Uterine smooth muscle cell (primary cell): Measurements from ENCODE around the gene MAGEB16. TPM values are rescaled to one million over a fixed set of nuclear protein-coding genes. Genes with fewer than 3 reads are reported as not detected.

Experiments used
- total RNA-seq: library from RNA; depleted of rRNA; stranded (reverse); fragments of >200 nt; gene quantifications from 2 replicates; pipeline ENCODE4 v1.2.3, GENCODE V29; 2014

MAGEB16 gene
- not detected in 2 replicates for total RNA-seq

GRCh38 chrX:35798042-35798441, at the start of gene MAGEB16:
Gene MAGEB16, plus strand, starts transcription at chrX:35798342. Its CDS starts 3,855 bp downstream, at chrX:35802197.

Other genes with a start within 250 kb of the MAGEB16 start
- gene CFAP47, start 121.4 kb downstream of the MAGEB16 start, total RNA-seq = 0.11 and 0.12 TPM in 2 replicates